GM12875 (cell line): Measurements from ENCODE around the gene SOX6.
"Not testable (repeated sequence)": the region's sequence is repeated elsewhere in the genome, so short reads cannot be mapped to it uniquely, and the experiment has no call there.

Source experiments
- H3K4me3 ChIP-seq: one replicate; pipeline ENCODE4 v1.5.1; 2011; ENCODE audit warnings: low read depth, low read length, control low read depth
- CTCF ChIP-seq: IDR thresholded peaks from 2 replicates; pipeline ENCODE4 v1.5.1; 2011; ENCODE audit warnings: low read depth, mild to moderate bottlenecking, control low read depth, inconsistent platforms, low read length, moderate library complexity, borderline replicate concordance; ENCODE audit not compliant: insufficient read depth

Gene SOX6

GRCh38 chr11:16070573-16070972 is 285.8 kb downstream of the SOX6 start:
- TF ChIP-seq CTCF = no peak
- H3K4me3 ChIP-seq = no peak overlapping the region

DNA sequence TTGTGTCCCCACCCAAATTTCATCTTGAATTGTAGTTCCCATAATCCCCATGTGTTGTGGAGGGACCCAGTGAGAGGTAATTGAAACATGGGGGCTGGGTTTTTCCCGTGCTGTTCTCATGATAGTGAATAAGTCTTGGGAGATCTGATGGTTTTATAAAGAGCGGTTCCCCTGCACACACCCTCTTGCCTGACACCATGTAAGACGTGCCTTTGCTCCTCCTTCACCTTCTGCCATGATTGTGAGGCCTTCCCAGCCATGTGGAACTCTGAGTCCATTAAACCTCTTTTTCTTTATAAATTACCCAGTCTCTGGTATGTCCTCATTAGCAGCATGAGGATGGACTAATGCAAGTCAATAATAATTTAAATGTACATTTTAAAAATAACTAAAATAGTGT is 289.1 kb downstream of the SOX6 start:
- H3K4me3 ChIP-seq = not testable (repeated sequence)

DNA sequence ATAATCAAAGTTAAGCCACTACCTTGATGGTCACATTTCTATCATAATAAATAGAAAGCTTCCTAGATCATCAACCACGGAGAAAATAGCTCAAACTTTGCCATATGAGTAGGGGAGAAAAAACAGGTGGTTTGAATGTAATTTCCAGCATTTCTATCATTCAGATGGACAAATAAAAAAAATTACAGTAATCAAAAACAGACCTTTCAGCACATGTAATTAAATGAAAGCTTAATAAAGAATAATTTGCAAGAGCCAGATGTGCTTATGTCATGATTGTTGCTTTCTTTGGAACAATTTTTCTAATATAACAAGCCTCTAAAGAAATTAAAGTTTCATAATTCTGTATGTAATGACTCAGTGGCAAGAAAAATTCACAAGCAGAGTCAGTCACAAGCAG is 297.0 kb downstream of the SOX6 start:
- H3K4me3 ChIP-seq = no peak overlapping the region
- TF ChIP-seq CTCF = no peak

DNA sequence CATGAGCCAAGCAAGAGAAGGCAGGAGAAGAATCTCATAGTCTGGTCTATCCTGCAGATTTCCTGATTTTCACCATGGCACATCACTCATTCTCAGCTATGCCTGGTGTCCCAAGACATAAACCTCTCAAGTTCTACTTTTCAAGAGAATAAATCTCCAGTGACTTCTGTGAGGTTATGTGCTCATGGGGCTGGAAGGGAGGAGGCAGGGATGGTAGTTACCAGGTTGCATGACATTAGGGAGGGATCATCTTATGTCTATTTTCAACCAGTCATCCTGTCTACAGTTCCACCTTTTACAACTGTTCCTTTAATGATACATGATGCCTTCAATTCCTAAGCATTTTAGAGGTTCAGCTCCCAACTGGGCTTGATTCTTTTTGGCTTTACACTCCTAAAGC is 297.7 kb downstream of the SOX6 start:
- TF ChIP-seq CTCF = no peak
- no peak overlapping the region for H3K4me3 ChIP-seq

- TF ChIP-seq CTCF = no peak
- no peak overlapping the region for H3K4me3 ChIP-seq
Measured at GRCh38 chr11:16052750-16053149, 303.6 kb downstream of the SOX6 start.

DNA sequence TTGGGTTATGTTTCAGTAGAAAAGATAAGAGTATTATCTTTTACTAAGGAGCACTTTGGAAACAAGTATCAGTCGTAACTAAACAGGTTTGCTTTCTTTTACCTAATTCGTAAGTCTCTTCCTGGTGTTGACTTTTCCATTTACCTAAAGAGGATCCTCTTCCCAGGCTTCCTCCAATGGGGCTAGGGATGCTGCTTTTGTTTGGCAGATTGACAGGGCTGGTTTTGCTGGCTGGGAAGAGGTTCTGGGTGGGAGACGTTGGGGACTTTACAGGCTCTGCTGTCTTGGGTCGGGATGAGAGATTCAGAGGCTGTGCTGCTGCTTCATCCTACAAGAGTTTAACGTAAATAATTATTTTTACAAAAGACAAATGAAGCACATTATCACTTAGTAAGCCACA is 306.7 kb downstream of the SOX6 start:
- no peak for TF ChIP-seq CTCF
- H3K4me3 ChIP-seq = no peak overlapping the region

GRCh38 chr11:16047073-16047472 is 309.3 kb downstream of the SOX6 start:
- no peak for TF ChIP-seq CTCF
- no peak overlapping the region for H3K4me3 ChIP-seq

DNA sequence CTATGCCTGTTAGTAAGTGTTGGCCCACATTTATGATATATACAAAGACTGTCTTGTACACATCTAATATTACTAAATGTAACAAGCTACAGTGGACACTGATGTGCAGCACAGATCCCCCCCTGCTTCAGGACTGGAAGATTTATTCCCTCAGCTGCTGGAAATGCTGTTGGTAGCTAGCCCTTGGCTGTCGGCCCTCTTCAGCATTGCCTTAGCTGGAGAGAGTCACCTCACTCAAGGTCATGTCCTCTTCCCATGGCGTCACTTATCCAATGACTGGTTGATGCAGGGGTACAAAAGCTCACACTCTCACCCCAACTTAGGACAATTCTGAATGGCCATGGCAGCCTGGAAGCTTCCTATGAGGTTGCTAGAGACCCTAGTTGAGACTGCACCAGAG is 312.7 kb downstream of the SOX6 start:
- H3K4me3 ChIP-seq = no peak overlapping the region
- TF ChIP-seq CTCF = no peak
